ENCODE results near the gene SYNGR3. TPM values are rescaled to one million over a fixed set of nuclear protein-coding genes. Genes with fewer than 3 reads are reported as not detected.

The SYNGR3 gene
- total RNA-seq, 4 donors from 2014 or later, result 2.3 TPM; not detected in 3

DNA sequence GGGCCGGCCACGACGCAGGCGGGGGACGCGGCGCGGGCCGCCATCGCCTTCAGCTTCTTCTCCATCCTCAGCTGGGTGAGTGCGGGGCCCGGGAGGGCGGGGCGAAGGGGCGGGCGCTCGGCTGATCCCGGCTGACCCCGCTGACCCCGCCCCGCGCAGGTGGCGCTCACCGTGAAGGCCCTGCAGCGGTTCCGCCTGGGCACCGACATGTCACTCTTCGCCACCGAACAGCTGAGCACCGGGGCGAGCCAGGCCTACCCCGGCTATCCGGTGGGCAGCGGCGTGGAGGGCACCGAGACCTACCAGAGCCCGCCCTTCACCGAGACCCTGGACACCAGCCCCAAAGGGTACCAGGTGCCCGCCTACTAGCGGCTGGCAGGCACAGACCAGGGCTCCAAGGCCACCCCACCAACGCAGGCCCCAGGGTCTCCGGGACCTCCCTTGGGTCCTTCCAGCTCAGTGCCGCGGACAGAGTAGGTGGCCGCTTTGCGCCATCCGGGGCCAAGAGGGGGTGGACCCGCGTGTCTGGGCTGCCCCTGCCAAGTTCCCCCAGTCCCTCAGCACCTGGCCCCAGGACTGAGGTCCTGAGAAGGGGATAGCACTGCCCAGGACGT, 3.0 kb downstream of the SYNGR3 start:
- Histone ChIP-seq H3K36me3 (peaks cover 0 to 2% of the 10 kb centered on the region in 2 donors), H3K27ac (peak overlapping the region in 1 of 4 donors; percentile 36), H3K27me3 (peaks cover 30 to 38% (median 34%) of the 10 kb centered on the region in 3 donors), H3K4me3 (peak overlapping the region in 2 of 4 donors; percentile 59 to 74), H3K4me1 (peaks cover 7 to 16% of the 10 kb centered on the region in 2 donors), H3K9me3 (no peaks in the 10 kb centered on the region)
- DNase-seq (no peak), ATAC-seq (peak in 1 of 2 donors; percentile 3)
- in situ Hi-C loops (cut with MboI; ENCODE audit: low sequenced_read_pairs in 4 of 4) (no loop called here), intact Hi-C loops (cut with DNase I; ENCODE audit: low total_unique reads) (no loop called here)
- TF ChIP-seq POLR2A (IDR thresholded peaks at IDR 0.05), result no peak
- TF ChIP-seq, protein P1, sequence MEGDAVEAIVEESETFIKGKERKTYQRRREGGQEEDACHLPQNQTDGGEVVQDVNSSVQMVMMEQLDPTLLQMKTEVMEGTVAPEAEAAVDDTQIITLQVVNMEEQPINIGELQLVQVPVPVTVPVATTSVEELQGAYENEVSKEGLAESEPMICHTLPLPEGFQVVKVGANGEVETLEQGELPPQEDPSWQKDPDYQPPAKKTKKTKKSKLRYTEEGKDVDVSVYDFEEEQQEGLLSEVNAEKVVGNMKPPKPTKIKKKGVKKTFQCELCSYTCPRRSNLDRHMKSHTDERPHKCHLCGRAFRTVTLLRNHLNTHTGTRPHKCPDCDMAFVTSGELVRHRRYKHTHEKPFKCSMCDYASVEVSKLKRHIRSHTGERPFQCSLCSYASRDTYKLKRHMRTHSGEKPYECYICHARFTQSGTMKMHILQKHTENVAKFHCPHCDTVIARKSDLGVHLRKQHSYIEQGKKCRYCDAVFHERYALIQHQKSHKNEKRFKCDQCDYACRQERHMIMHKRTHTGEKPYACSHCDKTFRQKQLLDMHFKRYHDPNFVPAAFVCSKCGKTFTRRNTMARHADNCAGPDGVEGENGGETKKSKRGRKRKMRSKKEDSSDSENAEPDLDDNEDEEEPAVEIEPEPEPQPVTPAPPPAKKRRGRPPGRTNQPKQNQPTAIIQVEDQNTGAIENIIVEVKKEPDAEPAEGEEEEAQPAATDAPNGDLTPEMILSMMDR (IDR thresholded peaks at IDR 0.05 in 4 of 5, conservative IDR thresholded peaks at IDR 0.05 in 1 of 5), result no peak

- in situ Hi-C loops (cut with MboI; ENCODE audit: low sequenced_read_pairs in 4 of 4), result no loop called here
- peaks cover 7 to 16% of the 10 kb centered on the region in 2 donors for H3K4me1 ChIP-seq
- H3K9me3 ChIP-seq, result no peaks in the 10 kb centered on the region
- H3K27ac ChIP-seq, result no peak overlapping the region
- TF ChIP-seq, protein P1 (IDR thresholded peaks at IDR 0.05 in 4 of 5, conservative IDR thresholded peaks at IDR 0.05 in 1 of 5), result no peak
- TF ChIP-seq POLR2A (IDR thresholded peaks at IDR 0.05), result no peak
- DNase-seq (no peak), ATAC-seq (no peak)
- H3K27me3 ChIP-seq, result peaks cover 26 to 32% (median 30%) of the 10 kb centered on the region in 3 donors
- no peak overlapping the region for H3K4me3 ChIP-seq
- intact Hi-C loops (cut with DNase I; ENCODE audit: low total_unique reads), result no loop called here
- peaks cover 0 to 11% of the 10 kb centered on the region in 2 donors for H3K36me3 ChIP-seq
Measured at GRCh38 chr16:1993731-1994131, 4.0 kb downstream of the SYNGR3 start.

- intact Hi-C loops (cut with DNase I; ENCODE audit: low total_unique reads), result no loop called here
- DNase-seq (peak in 1 of 2 donors; percentile 56), ATAC-seq (peak in 1 of 2 donors; percentile 59)
- no peak overlapping the region for H3K4me3 ChIP-seq
- no peaks in the 10 kb centered on the region for H3K9me3 ChIP-seq
- in situ Hi-C loops (cut with MboI; ENCODE audit: low sequenced_read_pairs in 4 of 4), result no loop called here
- peaks cover 0 to 2% (median 0%) of the 10 kb centered on the region in 3 donors for H3K27me3 ChIP-seq
- TF ChIP-seq POLR2A (IDR thresholded peaks at IDR 0.05), result no peak
- TF ChIP-seq, protein P1 (IDR thresholded peaks at IDR 0.05 in 4 of 5, conservative IDR thresholded peaks at IDR 0.05 in 1 of 5), result no peak
- peaks cover 0 to 47% of the 10 kb centered on the region in 2 donors for H3K36me3 ChIP-seq
- H3K4me1 ChIP-seq, result no peaks in the 10 kb centered on the region
- H3K27ac ChIP-seq, result peak overlapping the region in 1 of 4 donors; percentile 54
Measured at GRCh38 chr16:1997494-1998359, 8.0 kb downstream of the SYNGR3 start.

- peak overlapping the region in 1 of 4 donors; percentile 54 for H3K27ac ChIP-seq
Measured at GRCh38 chr16:1998360-1998835, 8.6 kb downstream of the SYNGR3 start.

More at GRCh38 chr16:1998360-1998835, 8.6 kb downstream of the SYNGR3 start:
- Histone ChIP-seq H3K9me3 (no peaks in the 10 kb centered on the region), H3K27me3 (no peaks in the 10 kb centered on the region), H3K36me3 (peaks cover 0 to 54% of the 10 kb centered on the region in 2 donors), H3K4me3 (no peak overlapping the region), H3K4me1 (peaks cover 0 to 3% of the 10 kb centered on the region in 2 donors)
- ATAC-seq (no peak), DNase-seq (no peak)
- TF ChIP-seq, protein P1 (IDR thresholded peaks at IDR 0.05 in 4 of 5, conservative IDR thresholded peaks at IDR 0.05 in 1 of 5), result no peak
- TF ChIP-seq POLR2A (IDR thresholded peaks at IDR 0.05), result no peak
- intact Hi-C loops (cut with DNase I; ENCODE audit: low total_unique reads), result no loop called here
- in situ Hi-C loops (cut with MboI; ENCODE audit: low sequenced_read_pairs in 4 of 4), result no loop called here
